Neuronal stem cell (in vitro differentiated cells): ENCODE measurements around the gene TSEN15.

Experiments
- DNase-seq: peaks from one replicate; pipeline ENCODE4 v3.0.0-alpha.2; 2013; ENCODE audit warnings: low spot score
- H2AFZ ChIP-seq: one replicate; pipeline ENCODE4 v1.6.1; 2013; ENCODE audit warnings: mild to moderate bottlenecking, low read length, inconsistent platforms
- H2AK5ac ChIP-seq: 2 replicates; pipeline ENCODE4 v1.6.1; 2013; ENCODE audit warnings: low read depth, mild to moderate bottlenecking, inconsistent platforms, low read length, moderate library complexity, mixed read lengths
- H2BK120ac ChIP-seq: 2 replicates; pipeline ENCODE4 v1.6.1; 2013; ENCODE audit warnings: low read depth, mild to moderate bottlenecking, inconsistent platforms, low read length, moderate library complexity, mixed read lengths
- H2BK12ac ChIP-seq: one replicate; pipeline ENCODE4 v1.6.1; 2013; ENCODE audit warnings: low read length, inconsistent platforms
- H2BK15ac ChIP-seq: 2 replicates; pipeline ENCODE4 v1.6.1; 2013; ENCODE audit warnings: mild to moderate bottlenecking, low read length, inconsistent platforms, mixed read lengths
- H2BK5ac ChIP-seq: one replicate; pipeline ENCODE4 v1.6.1; 2013; ENCODE audit warnings: inconsistent platforms, mild to moderate bottlenecking, low read length, moderate library complexity
- H3K14ac ChIP-seq: one replicate; pipeline ENCODE4 v1.6.1; 2013; ENCODE audit warnings: low read length, inconsistent platforms
- H3K18ac ChIP-seq: 2 replicates; pipeline ENCODE4 v1.6.1; 2013; ENCODE audit warnings: low read length, inconsistent platforms
- H3K23ac ChIP-seq: 2 replicates; pipeline ENCODE4 v1.6.1; 2013; ENCODE audit warnings: low read depth, mild to moderate bottlenecking, mixed read lengths, low read length, inconsistent platforms; ENCODE audit not compliant: poor library complexity
- H3K27ac ChIP-seq: replicated peaks from 3 replicates; pipeline ENCODE4 v1.5.1; 2013; ENCODE audit warnings: low read length, inconsistent platforms
- H3K27me3 ChIP-seq, 3 experiments: 2 replicates each; pipeline ENCODE4 v1.6.1; 2013; ENCODE audit warnings: low read length in 3 of 3, mild to moderate bottlenecking in 2 of 3, inconsistent platforms in 1 of 3, low read depth in 1 of 3, mixed read lengths in 1 of 3, moderate library complexity in 1 of 3; ENCODE audit not compliant: control insufficient read depth in 3 of 3, insufficient read depth in 3 of 3
- H3K36me3 ChIP-seq, 2 donors: replicated peaks in 1 of 2; 2 replicates each; pipeline ENCODE4 v1.6.1; 2013; ENCODE audit warnings: low read length in 2 of 2; ENCODE audit not compliant: control insufficient read depth in 2 of 2, insufficient read depth in 2 of 2
- H3K4ac ChIP-seq: 2 replicates; pipeline ENCODE4 v1.6.1; 2013; ENCODE audit warnings: inconsistent platforms, mild to moderate bottlenecking, low read length, moderate library complexity
- H3K4me1 ChIP-seq, 2 donors: 1 replicate in 1 of 2; 2 replicates in 1 of 2; pipeline ENCODE4 v1.6.1; 2013; ENCODE audit warnings: low read length in 2 of 2, low read depth in 1 of 2; ENCODE audit not compliant: control insufficient read depth in 2 of 2, insufficient read depth in 1 of 2
- H3K4me2 ChIP-seq: one replicate; pipeline ENCODE4 v1.6.1; 2013; ENCODE audit warnings: mild to moderate bottlenecking, low read length, inconsistent platforms; ENCODE audit not compliant: insufficient read depth, poor library complexity, severe bottlenecking
- H3K4me3 ChIP-seq, 2 donors: 2 replicates each; pipeline ENCODE4 v1.5.1; 2013; ENCODE audit warnings: low read length in 2 of 2, mild to moderate bottlenecking in 2 of 2, inconsistent platforms in 1 of 2, moderate library complexity in 1 of 2
- H3K79me1 ChIP-seq: one replicate; pipeline ENCODE4 v1.6.1; 2013; ENCODE audit warnings: low read depth, mild to moderate bottlenecking, inconsistent platforms, low read length, moderate library complexity
- H3K9ac ChIP-seq: one replicate; pipeline ENCODE4 v1.6.1; 2013; ENCODE audit warnings: mild to moderate bottlenecking, low read depth, low read length, inconsistent platforms; ENCODE audit not compliant: poor library complexity
- H3K9me3 ChIP-seq, 2 donors: replicated peaks in 1 of 2; 2 replicates each; pipeline versions ENCODE3 to v1.6.1; 2013; ENCODE audit warnings: low read length in 2 of 2, mild to moderate bottlenecking in 2 of 2, inconsistent platforms in 1 of 2, low read depth in 1 of 2, mixed read lengths in 1 of 2, moderate library complexity in 1 of 2; ENCODE audit not compliant: control insufficient read depth in 2 of 2, insufficient read depth in 1 of 2
- H4K8ac ChIP-seq: one replicate; pipeline ENCODE4 v1.6.1; 2013; ENCODE audit warnings: low read depth, mild to moderate bottlenecking, inconsistent platforms, low read length, moderate library complexity
- H4K91ac ChIP-seq: one replicate; pipeline ENCODE4 v1.6.1; 2013; ENCODE audit warnings: low read length, low read depth, mild to moderate bottlenecking, inconsistent platforms; ENCODE audit not compliant: poor library complexity
- WGBS, 2 donors: extraction: QIAGEN DNeasy Blood & Tissue Kit; methylation state at CpG; one replicate each; pipeline ENCODE4 v1.1.7; 2013; ENCODE audit warnings: missing lambda C conversion rate in 2 of 2, mixed read lengths in 1 of 2; ENCODE audit not compliant: insufficient read length in 2 of 2, insufficient replicate concordance in 1 of 2; ENCODE audit errors: extremely low coverage in 2 of 2; 5-methylcytosine and 5-hydroxymethylcytosine counted together

TSEN15 gene

GRCh38 chr1:184030433-184031091 lies 21.0 kb upstream of the TSEN15 start:
- H3K27me3 ChIP-seq: no peaks in the 10 kb centered on the region
- H3K27ac ChIP-seq: no peak overlapping the region
- no peak overlapping the region for H4K91ac ChIP-seq
- no CpG with 5 or more reads among the region's 2 CpGs for WGBS, 2 donors
- no peaks in the 10 kb centered on the region for H3K79me1 ChIP-seq
- no peak overlapping the region for H2BK5ac ChIP-seq
- no peak for DNase-seq
- no peak overlapping the region for H2AFZ ChIP-seq
- H3K14ac ChIP-seq: no peak overlapping the region
- no peak overlapping the region for H3K23ac ChIP-seq
- H3K9me3 ChIP-seq: no peaks in the 10 kb centered on the region
- no peak overlapping the region for H4K8ac ChIP-seq
- H3K4me2 ChIP-seq: no peak overlapping the region
- no peak overlapping the region for H2BK12ac ChIP-seq
- H3K4me1 ChIP-seq: peaks cover 0 to 9% of the 10 kb centered on the region in 2 donors
- H3K4ac ChIP-seq: no peak overlapping the region
- no peak overlapping the region for H2AK5ac ChIP-seq
- no peak overlapping the region for H2BK120ac ChIP-seq
- H3K36me3 ChIP-seq: no peaks in the 10 kb centered on the region
- no peak overlapping the region for H3K18ac ChIP-seq
- no peak overlapping the region for H3K4me3 ChIP-seq
- no peak overlapping the region for H3K9ac ChIP-seq
- no peak overlapping the region for H2BK15ac ChIP-seq

- Histone ChIP-seq H2BK12ac (no peak overlapping the region), H3K9me3 (no peaks in the 10 kb centered on the region), H3K27me3 (no peaks in the 10 kb centered on the region), H2BK5ac (no peak overlapping the region), H3K27ac (no peak overlapping the region), H2AFZ (no peak overlapping the region), H3K4me1 (peaks cover 0 to 10% of the 10 kb centered on the region in 2 donors), H2AK5ac (no peak overlapping the region), H4K91ac (no peak overlapping the region), H3K9ac (no peak overlapping the region), H3K4me3 (no peak overlapping the region), H4K8ac (no peak overlapping the region), H3K36me3 (no peaks in the 10 kb centered on the region), H2BK120ac (no peak overlapping the region), H3K18ac (no peak overlapping the region), H2BK15ac (no peak overlapping the region), H3K79me1 (no peaks in the 10 kb centered on the region), H3K4me2 (no peak overlapping the region), H3K23ac (no peak overlapping the region), H3K14ac (no peak overlapping the region), H3K4ac (no peak overlapping the region)
- no CpG with 5 or more reads among the region's 1 CpG for WGBS, 2 donors
- DNase-seq: no peak
Observed at GRCh38 chr1:184031092-184031408, 20.5 kb upstream of the TSEN15 start.

GRCh38 chr1:184031409-184032107 lies 20.0 kb upstream of the TSEN15 start:
- no peaks in the 10 kb centered on the region for H3K79me1 ChIP-seq
- no peak overlapping the region for H3K14ac ChIP-seq
- DNase-seq: no peak
- H2AK5ac ChIP-seq: no peak overlapping the region
- no CpG with 5 or more reads among the region's 8 CpGs for WGBS, 2 donors
- no peak overlapping the region for H2BK12ac ChIP-seq
- H3K36me3 ChIP-seq: no peaks in the 10 kb centered on the region
- no peak overlapping the region for H4K8ac ChIP-seq
- no peak overlapping the region for H3K4me3 ChIP-seq
- no peak overlapping the region for H3K4me2 ChIP-seq
- no peak overlapping the region for H3K9ac ChIP-seq
- H3K4ac ChIP-seq: no peak overlapping the region
- H3K23ac ChIP-seq: no peak overlapping the region
- no peaks in the 10 kb centered on the region for H3K27me3 ChIP-seq
- H2BK15ac ChIP-seq: no peak overlapping the region
- H3K9me3 ChIP-seq: no peaks in the 10 kb centered on the region
- H3K27ac ChIP-seq: no peak overlapping the region
- peaks cover 0 to 11% of the 10 kb centered on the region in 2 donors for H3K4me1 ChIP-seq
- no peak overlapping the region for H2BK120ac ChIP-seq
- no peak overlapping the region for H3K18ac ChIP-seq
- H2BK5ac ChIP-seq: no peak overlapping the region
- H2AFZ ChIP-seq: no peak overlapping the region
- H4K91ac ChIP-seq: no peak overlapping the region

- Histone ChIP-seq H3K4me2 (no peak overlapping the region), H2AK5ac (no peak overlapping the region), H2BK12ac (no peak overlapping the region), H3K9ac (no peak overlapping the region), H3K4ac (no peak overlapping the region), H4K8ac (no peak overlapping the region), H2BK15ac (no peak overlapping the region), H3K4me1 (peaks cover 0 to 8% of the 10 kb centered on the region in 2 donors), H3K27ac (no peak overlapping the region), H2AFZ (no peak overlapping the region), H3K18ac (no peak overlapping the region), H3K27me3 (no peaks in the 10 kb centered on the region), H2BK120ac (no peak overlapping the region), H3K4me3 (no peak overlapping the region), H4K91ac (no peak overlapping the region), H2BK5ac (no peak overlapping the region), H3K79me1 (peaks cover 2% of the 10 kb centered on the region), H3K9me3 (no peaks in the 10 kb centered on the region), H3K14ac (no peak overlapping the region), H3K36me3 (no peaks in the 10 kb centered on the region), H3K23ac (no peak overlapping the region)
- no CpG with 5 or more reads among the region's 2 CpGs for WGBS, 2 donors
- no peak for DNase-seq
Observed at GRCh38 chr1:184032306-184032929, 19.1 kb upstream of the TSEN15 start.
